Neural progenitor cell (in vitro differentiated cells): ENCODE data around the gene PUM1. TPM values are rescaled to one million over a fixed set of nuclear protein-coding genes. Genes with fewer than 3 reads are reported as not detected.

Source experiments
- DNase-seq: peaks from one replicate; pipeline ENCODE4 v3.0.0-alpha.2; 2016; ENCODE audit warnings: low spot score
- H2AFZ ChIP-seq: fragments of 200-600 bp; sonication (generic); replicated peaks from 2 replicates; pipeline ENCODE4 v1.6.1; 2016; ENCODE audit warnings: antibody characterized with exemption
- H3F3A ChIP-seq: fragments of 200-600 bp; sonication (generic); 2 replicates; pipeline ENCODE4 v1.6.1; 2016; ENCODE audit warnings: antibody characterized with exemption, low read depth
- H3K27ac ChIP-seq: fragments of 200-600 bp; sonication (generic); 2 replicates; pipeline ENCODE4 v1.5.1; 2016; ENCODE audit warnings: mild to moderate bottlenecking
- H3K27me3 ChIP-seq: fragments of 200-600 bp; sonication (generic); 2 replicates; pipeline ENCODE4 v1.6.1; 2016; ENCODE audit warnings: mild to moderate bottlenecking, moderate library complexity
- H3K36me3 ChIP-seq: fragments of 200-600 bp; sonication (generic); 2 replicates; pipeline ENCODE4 v1.5.1; 2016
- H3K4me1 ChIP-seq: fragments of 200-600 bp; sonication (generic); 2 replicates; pipeline ENCODE4 v1.6.1; 2016; ENCODE audit warnings: mixed run types
- H3K4me2 ChIP-seq: fragments of 200-600 bp; sonication (generic); 2 replicates; pipeline ENCODE4 v1.6.1; 2016
- H3K4me3 ChIP-seq: fragments of 200-600 bp; sonication (generic); 2 replicates; pipeline ENCODE4 v1.5.1; 2016
- H3K79me2 ChIP-seq: fragments of 200-600 bp; sonication (generic); 2 replicates; pipeline ENCODE4 v1.6.1; 2016; ENCODE audit warnings: low read depth
- H3K9ac ChIP-seq: fragments of 200-600 bp; sonication (generic); 2 replicates; pipeline ENCODE4 v1.6.1; 2016
- H3K9me3 ChIP-seq: fragments of 200-600 bp; sonication (generic); 2 replicates; pipeline ENCODE4 v1.5.1; 2016; ENCODE audit warnings: low read depth
- H4K20me1 ChIP-seq: fragments of 200-600 bp; sonication (generic); 2 replicates; pipeline ENCODE4 v1.6.1; 2016; ENCODE audit warnings: low read depth
- H3K27ac Mint-ChIP-seq: 3 replicates; pipeline ENCODE4 v1.8.0; 2021; ENCODE audit warnings: mixed read lengths
- H3K27me3 Mint-ChIP-seq: 2 replicates; pipeline ENCODE4 v1.8.0; 2022; ENCODE audit warnings: low read depth, mild to moderate bottlenecking, inconsistent platforms, moderate library complexity, mixed read lengths; ENCODE audit not compliant: insufficient read depth
- H3K36me3 Mint-ChIP-seq: 3 replicates; pipeline ENCODE4 v1.8.0; 2021; ENCODE audit warnings: mixed read lengths
- H3K4me1 Mint-ChIP-seq: 3 replicates; pipeline ENCODE4 v1.8.0; 2021; ENCODE audit warnings: mixed read lengths
- H3K4me3 Mint-ChIP-seq: 3 replicates; pipeline ENCODE4 v1.8.0; 2021; ENCODE audit warnings: mild to moderate bottlenecking, moderate library complexity, mixed read lengths
- H3K9me3 Mint-ChIP-seq: 3 replicates; pipeline ENCODE4 v1.8.0; 2020; ENCODE audit warnings: mixed read lengths
- EZH2 ChIP-seq: fragments of 200-600 bp; sonication (generic); IDR thresholded peaks from 2 replicates; pipeline ENCODE4 v1.6.1; 2017; ENCODE audit warnings: antibody characterized with exemption, mild to moderate bottlenecking, moderate library complexity
- EZH2phosphoT487 ChIP-seq: fragments of 200-600 bp; sonication (generic); IDR thresholded peaks from 2 replicates; pipeline ENCODE4 v1.6.1; 2017; ENCODE audit warnings: antibody characterized with exemption
- total RNA-seq: library from RNA; depleted of rRNA; stranded (reverse); fragments of >200 nt; gene quantifications from 2 replicates; pipeline ENCODE4 v1.2.3, GENCODE V29; 2015; ENCODE audit warnings: low replicate concordance
- TF ChIP-seq, protein P1 (sequence below): fragments of 200-600 bp; sonication (generic); IDR thresholded peaks from 2 replicates; pipeline ENCODE4 v1.5.1; 2017; ENCODE audit warnings: antibody characterized with exemption, mild to moderate bottlenecking

PUM1 gene
- total RNA-seq, 1 donor from 2014 or later, result 130 TPM

DNA sequence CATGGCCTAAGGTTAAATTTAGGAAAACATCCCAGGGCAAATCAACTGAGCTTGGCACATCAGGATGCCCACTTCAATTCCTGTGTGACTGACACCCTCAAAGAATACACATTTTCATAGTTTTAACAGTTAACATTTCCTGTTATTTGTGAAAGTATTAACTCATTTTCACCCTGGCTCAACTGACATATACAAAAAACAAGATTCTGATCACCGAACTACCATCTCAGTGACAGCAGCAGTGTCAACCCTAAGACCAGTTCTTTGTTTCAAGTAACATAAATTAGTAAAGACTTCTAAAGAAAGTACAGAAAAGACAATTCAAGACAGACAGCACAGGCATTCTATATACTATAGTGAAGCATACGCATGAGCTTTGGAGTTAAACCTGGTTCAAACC lies 88.0 kb downstream of the PUM1 start:
- Histone ChIP-seq H3K27me3 (no peaks in the 10 kb centered on the region), H2AFZ (no peak overlapping the region), H3K79me2 (peaks cover 100% of the 10 kb centered on the region), H3K9ac (no peak overlapping the region), H3K9me3 (no peaks in the 10 kb centered on the region), H3K27ac (peak overlapping the region; percentile 8), H4K20me1 (peaks cover 97% of the 10 kb centered on the region), H3K4me2 (no peak overlapping the region), H3K4me3 (no peak overlapping the region), H3K4me1 (peaks cover 3% of the 10 kb centered on the region), H3K36me3 (peaks cover 20% of the 10 kb centered on the region), H3F3A (peaks cover 62% of the 10 kb centered on the region)
- no peak for DNase-seq
- H3K27me3 Mint-ChIP-seq, result no peaks in the 10 kb centered on the region
- peaks cover 3% of the 10 kb centered on the region for H3K4me1 Mint-ChIP-seq
- H3K36me3 Mint-ChIP-seq, result peaks cover 40% of the 10 kb centered on the region
- H3K27ac Mint-ChIP-seq, result no peak overlapping the region
- H3K4me3 Mint-ChIP-seq, result no peak overlapping the region
- TF ChIP-seq, protein P1, sequence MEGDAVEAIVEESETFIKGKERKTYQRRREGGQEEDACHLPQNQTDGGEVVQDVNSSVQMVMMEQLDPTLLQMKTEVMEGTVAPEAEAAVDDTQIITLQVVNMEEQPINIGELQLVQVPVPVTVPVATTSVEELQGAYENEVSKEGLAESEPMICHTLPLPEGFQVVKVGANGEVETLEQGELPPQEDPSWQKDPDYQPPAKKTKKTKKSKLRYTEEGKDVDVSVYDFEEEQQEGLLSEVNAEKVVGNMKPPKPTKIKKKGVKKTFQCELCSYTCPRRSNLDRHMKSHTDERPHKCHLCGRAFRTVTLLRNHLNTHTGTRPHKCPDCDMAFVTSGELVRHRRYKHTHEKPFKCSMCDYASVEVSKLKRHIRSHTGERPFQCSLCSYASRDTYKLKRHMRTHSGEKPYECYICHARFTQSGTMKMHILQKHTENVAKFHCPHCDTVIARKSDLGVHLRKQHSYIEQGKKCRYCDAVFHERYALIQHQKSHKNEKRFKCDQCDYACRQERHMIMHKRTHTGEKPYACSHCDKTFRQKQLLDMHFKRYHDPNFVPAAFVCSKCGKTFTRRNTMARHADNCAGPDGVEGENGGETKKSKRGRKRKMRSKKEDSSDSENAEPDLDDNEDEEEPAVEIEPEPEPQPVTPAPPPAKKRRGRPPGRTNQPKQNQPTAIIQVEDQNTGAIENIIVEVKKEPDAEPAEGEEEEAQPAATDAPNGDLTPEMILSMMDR, result no peak
- TF ChIP-seq EZH2, result no peak
- TF ChIP-seq EZH2phosphoT487, result no peak
- H3K9me3 Mint-ChIP-seq, result no peaks in the 10 kb centered on the region

DNA sequence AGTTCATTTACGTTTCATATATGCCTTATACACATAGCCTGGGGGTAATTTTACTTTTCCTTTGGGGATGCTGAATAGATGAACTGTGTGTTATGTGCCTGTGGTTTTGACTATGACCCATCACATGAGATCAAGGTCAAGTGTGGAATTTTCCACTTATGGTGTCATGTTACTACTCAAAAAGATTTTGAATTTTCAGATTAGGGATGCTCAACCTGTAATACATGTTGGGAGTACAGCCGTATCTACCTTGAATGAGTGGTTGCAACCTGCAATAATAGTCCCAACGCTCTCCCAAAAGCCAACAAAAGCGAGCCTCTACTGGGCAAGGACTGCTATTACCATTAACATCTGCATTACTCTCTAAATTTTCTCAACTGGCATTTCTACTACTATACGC lies 88.4 kb downstream of the PUM1 start:
- Mint-ChIP-seq H3K27ac (no peak overlapping the region), H3K4me1 (peaks cover 3% of the 10 kb centered on the region), H3K36me3 (peaks cover 40% of the 10 kb centered on the region), H3K4me3 (no peak overlapping the region), H3K27me3 (no peaks in the 10 kb centered on the region), H3K9me3 (no peaks in the 10 kb centered on the region)
- no peaks in the 10 kb centered on the region for H3K9me3 ChIP-seq
- peaks cover 20% of the 10 kb centered on the region for H3K36me3 ChIP-seq
- no peak overlapping the region for H3K9ac ChIP-seq
- H3K27me3 ChIP-seq, result no peaks in the 10 kb centered on the region
- DNase-seq, result no peak
- no peak overlapping the region for H3K4me3 ChIP-seq
- peaks cover 58% of the 10 kb centered on the region for H3F3A ChIP-seq
- H3K79me2 ChIP-seq, result peaks cover 98% of the 10 kb centered on the region
- no peak overlapping the region for H3K4me2 ChIP-seq
- no peak overlapping the region for H3K27ac ChIP-seq
- H4K20me1 ChIP-seq, result peaks cover 94% of the 10 kb centered on the region
- H2AFZ ChIP-seq, result no peak overlapping the region
- TF ChIP-seq, protein P1, result peak; percentile 13
- TF ChIP-seq EZH2phosphoT487, result no peak
- H3K4me1 ChIP-seq, result peaks cover 3% of the 10 kb centered on the region

DNA sequence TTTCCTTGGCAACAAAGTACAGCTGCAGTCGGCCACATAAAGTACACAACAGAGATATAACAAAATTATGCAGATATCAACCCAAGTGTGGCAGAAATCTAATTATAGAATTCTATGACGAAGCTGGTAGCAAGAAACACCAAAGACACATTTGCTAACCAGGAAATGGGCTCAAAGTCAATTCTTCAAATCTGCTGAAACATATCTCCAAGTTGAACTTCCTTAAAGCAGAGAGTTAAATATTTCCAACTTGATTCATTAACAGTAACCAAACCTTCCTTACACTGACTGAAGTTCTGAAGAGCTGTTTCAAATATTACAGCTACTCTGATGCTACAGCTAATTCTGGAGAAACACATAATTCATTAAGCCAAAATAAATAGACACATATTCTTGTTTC lies 89.4 kb downstream of the PUM1 start:
- peaks cover 93% of the 10 kb centered on the region for H4K20me1 ChIP-seq
- peaks cover 55% of the 10 kb centered on the region for H3F3A ChIP-seq
- H3K4me1 ChIP-seq, result peaks cover 3% of the 10 kb centered on the region
- H3K9me3 ChIP-seq, result no peaks in the 10 kb centered on the region
- no peaks in the 10 kb centered on the region for H3K9me3 Mint-ChIP-seq
- H3K36me3 ChIP-seq, result peaks cover 24% of the 10 kb centered on the region
- H3K27me3 ChIP-seq, result no peaks in the 10 kb centered on the region
- H3K4me1 Mint-ChIP-seq, result peaks cover 3% of the 10 kb centered on the region
- H3K27me3 Mint-ChIP-seq, result no peaks in the 10 kb centered on the region
- H3K79me2 ChIP-seq, result peaks cover 98% of the 10 kb centered on the region
- H3K4me3 Mint-ChIP-seq, result no peak overlapping the region
- TF ChIP-seq EZH2 (no peak), EZH2phosphoT487 (no peak)
- TF ChIP-seq, protein P1, result no peak
- H3K27ac ChIP-seq, result no peak overlapping the region
- no peak overlapping the region for H3K4me3 ChIP-seq
- no peak overlapping the region for H2AFZ ChIP-seq
- H3K27ac Mint-ChIP-seq, result no peak overlapping the region
- peaks cover 42% of the 10 kb centered on the region for H3K36me3 Mint-ChIP-seq
- H3K9ac ChIP-seq, result no peak overlapping the region
- DNase-seq, result no peak
- no peak overlapping the region for H3K4me2 ChIP-seq
